VCaP (cell line): ENCODE data around the gene LTBP2.
A peak's percentile ranks its signal among the peaks of the same experiment; 100 is the strongest.

ENCODE experiments used
- H3K27ac ChIP-seq: fragments of 450-650 bp; 2 replicates; pipeline ENCODE4 v1.5.1; 2017
- CTCF ChIP-seq: fragments of 450-650 bp; conservative IDR thresholded peaks from 2 replicates; pipeline ENCODE4 v1.5.1; 2017; ENCODE audit warnings: mild to moderate bottlenecking, moderate library complexity

LTBP2 gene

DNA sequence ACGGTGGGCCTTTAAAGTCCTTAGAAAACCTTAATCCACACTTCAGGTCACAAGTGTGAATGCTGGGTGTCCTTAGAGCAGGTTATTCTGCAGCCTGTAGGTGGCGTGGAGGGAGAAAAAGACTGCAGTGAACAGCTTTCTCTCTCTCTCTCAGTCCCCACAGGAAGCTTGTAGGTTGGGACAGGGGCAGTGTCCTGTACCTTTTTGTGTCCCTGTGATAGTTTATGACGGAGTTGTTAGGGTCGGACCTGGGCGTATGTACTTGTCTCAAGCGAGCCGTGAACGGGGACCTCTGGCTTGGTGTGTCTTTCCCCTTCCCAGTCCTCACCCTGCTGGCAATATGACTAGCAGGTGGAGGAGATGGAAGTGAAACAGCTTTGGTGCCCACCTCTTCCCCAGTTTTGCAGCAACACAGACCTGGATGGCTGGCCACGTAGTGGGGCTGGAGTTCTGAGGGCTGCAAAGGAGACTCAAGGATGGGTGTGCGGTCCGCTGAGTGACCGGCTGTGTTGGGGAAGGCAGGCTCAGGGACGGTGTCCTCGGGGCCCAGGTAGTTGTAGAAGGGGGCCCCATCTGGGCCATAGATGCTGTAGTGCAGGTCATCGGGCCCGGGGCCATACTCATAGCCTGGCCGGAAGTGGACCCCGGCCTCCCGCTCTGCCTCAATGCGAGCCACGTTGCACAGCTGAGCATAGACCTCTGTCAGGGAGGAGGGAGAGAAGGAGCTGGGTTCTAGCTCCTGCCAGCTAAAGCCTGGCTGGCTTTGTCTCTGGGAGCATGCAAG is 109.6 kb downstream of the LTBP2 start:
- peak; percentile 80 for TF ChIP-seq CTCF
- no peak overlapping the region for H3K27ac ChIP-seq

DNA sequence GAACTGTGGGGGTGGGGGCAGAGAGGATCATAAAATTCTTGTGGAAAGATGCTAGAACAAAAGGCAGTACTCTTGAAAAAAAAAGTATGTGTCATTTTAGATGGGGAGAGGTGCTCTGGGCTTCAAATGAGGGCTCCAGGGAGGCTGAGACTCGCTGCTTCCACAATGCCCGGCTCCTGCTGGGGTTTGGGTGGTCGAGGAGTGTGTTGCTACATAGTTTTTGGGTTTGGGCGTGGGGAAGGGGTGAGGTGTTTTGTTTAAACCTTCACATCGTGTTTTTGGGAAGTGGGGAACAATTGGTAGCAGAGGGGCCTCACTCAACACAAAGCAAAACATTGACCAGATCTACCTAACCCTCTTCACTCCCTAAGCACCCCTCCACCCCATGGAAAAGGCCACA is 110.3 kb downstream of the LTBP2 start:
- TF ChIP-seq CTCF: no peak
- no peak overlapping the region for H3K27ac ChIP-seq

DNA sequence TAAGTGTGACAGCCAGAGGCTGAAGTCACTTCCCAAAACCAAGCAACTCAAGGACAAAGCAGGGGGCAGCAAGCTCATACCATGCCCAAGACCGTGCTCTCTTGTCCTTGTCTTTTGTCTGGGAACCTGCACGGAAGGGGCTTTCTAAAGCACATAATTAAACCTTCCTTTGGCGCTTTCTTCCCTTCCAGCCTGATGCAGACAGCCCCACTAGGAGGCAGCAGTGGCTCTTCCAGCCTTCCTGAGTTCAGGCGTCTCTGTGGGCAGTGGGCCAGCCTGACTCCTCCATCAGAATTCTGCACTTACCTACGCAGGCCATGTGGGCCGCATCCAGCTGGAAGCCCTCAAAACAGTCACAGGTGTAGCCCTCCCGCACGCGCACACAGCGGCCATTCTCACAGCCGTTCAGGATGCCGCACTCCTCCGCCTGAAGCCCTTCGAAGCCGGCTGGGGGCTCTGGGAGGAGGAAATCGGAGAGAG is 110.9 kb downstream of the LTBP2 start:
- no peak overlapping the region for H3K27ac ChIP-seq
- peak; percentile 88 for TF ChIP-seq CTCF

- no peak overlapping the region for H3K27ac ChIP-seq
- TF ChIP-seq CTCF: no peak
These were observed 111.5 kb downstream of the LTBP2 start for GRCh38 chr14:74500417-74501134.

GRCh38 chr14:74495356-74495755 is 116.7 kb downstream of the LTBP2 start:
- H3K27ac ChIP-seq: peak overlapping the region; percentile 10; the same call in 1 of the 2 replicates
- TF ChIP-seq CTCF: no peak

- TF ChIP-seq CTCF: no peak
These were observed 118.4 kb downstream of the LTBP2 start, which contains the start of gene ISCA2 for GRCh38 chr14:74493343-74494261. ISCA2 (plus strand) TSS chr14:74493765; CDS start chr14:74493775, 10 bp downstream.

More at GRCh38 chr14:74493343-74494261, 118.4 kb downstream of the LTBP2 start, which contains the start of gene ISCA2:
- H3K27ac ChIP-seq: peak within 1 kb of the TSS; percentile 78
